ENCODE results near the gene OR10S1. TPM values are rescaled to one million over a fixed set of nuclear protein-coding genes. Genes with fewer than 3 reads are reported as not detected.

Gene OR10S1
- total RNA-seq, 1 donor from 2014 or later: not detected

DNA sequence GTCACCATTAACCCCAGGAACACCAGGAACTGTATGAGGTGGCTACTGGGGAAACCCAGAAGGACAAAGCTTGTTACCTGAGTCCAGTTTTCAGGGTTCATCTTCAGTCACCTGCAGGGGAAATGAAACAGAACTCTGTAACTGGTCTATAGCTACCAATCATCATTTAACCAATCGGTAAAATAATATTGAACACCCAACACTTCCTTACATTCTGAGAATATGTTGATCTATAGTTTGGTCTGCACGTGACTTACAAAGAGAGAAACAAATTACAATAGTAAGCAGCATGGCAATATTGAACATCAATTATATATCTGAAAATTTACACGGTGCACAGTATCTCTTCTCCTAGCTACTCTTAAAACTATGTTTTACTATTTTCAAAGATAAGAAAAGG, 33.8 kb downstream of the OR10S1 start, which contains the start of gene OR6T1:
Gene OR6T1 (minus strand): TSS at position 101 of the 400 bp plus-strand sequence. CDS start 0 bp downstream, at position 101.
- H3K9me3 ChIP-seq: no peaks in the 10 kb centered on the region
- H3K4me3 ChIP-seq: no peak within 1 kb of the TSS
- no peaks in the 10 kb centered on the region for H3K36me3 ChIP-seq
- H3K27ac ChIP-seq: no peak within 1 kb of the TSS
- TF ChIP-seq CTCF (IDR thresholded peaks at IDR 0.05) (no peak), POLR2AphosphoS5 (IDR thresholded peaks at IDR 0.05; ENCODE audit: insufficient read depth in 1 of 2, low read depth in 1 of 2) (no peak), POLR2A (IDR thresholded peaks at IDR 0.05) (no peak)
- no peak for DNase-seq (ENCODE audit: extremely low spot score in 2 of 2)
- no peaks in the 10 kb centered on the region for H3K27me3 ChIP-seq
- H3K4me1 ChIP-seq: no peaks in the 10 kb centered on the region
- intact Hi-C loops (cut with DNase I): no loop called here

DNA sequence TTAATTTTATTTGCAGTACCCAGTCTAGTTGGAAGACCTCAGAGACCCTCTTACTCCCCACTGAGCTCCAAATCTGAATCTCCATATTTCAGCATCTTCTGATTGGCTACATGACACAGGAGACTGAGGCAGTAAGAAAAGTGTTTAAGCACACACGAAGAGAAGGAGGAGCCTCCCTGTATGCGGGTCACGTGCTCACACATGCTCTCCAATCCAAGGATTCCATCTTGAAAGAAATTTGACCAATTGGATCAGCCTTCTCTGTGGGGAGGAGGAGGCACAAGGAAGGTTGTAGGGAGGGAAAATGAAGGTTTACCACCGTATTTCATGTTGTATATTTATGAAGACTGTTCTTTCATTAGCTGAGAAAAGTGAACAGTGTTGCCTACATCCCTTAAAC, 35.2 kb downstream of the OR10S1 start:
- H3K4me3 ChIP-seq: no peak overlapping the region
- H3K4me1 ChIP-seq: no peaks in the 10 kb centered on the region
- H3K9me3 ChIP-seq: no peaks in the 10 kb centered on the region
- H3K27me3 ChIP-seq: no peaks in the 10 kb centered on the region
- no peak for TF ChIP-seq POLR2AphosphoS5 (IDR thresholded peaks at IDR 0.05; ENCODE audit: insufficient read depth in 1 of 2, low read depth in 1 of 2)
- TF ChIP-seq CTCF (IDR thresholded peaks at IDR 0.05): no peak
- no peak for TF ChIP-seq POLR2A (IDR thresholded peaks at IDR 0.05)
- no peak overlapping the region for H3K27ac ChIP-seq
- DNase-seq (ENCODE audit: extremely low spot score in 2 of 2): no peak
- no peaks in the 10 kb centered on the region for H3K36me3 ChIP-seq
- intact Hi-C loops (cut with DNase I): no loop called here

GRCh38 chr11:123939317-123939716, 38.3 kb downstream of the OR10S1 start, which contains the start of gene OR4D5:
Gene OR4D5 (plus strand): TSS chr11:123939617. CDS start chr11:123939617, 0 bp downstream.
- H3K9me3 ChIP-seq: no peaks in the 10 kb centered on the region
- intact Hi-C loops (cut with DNase I): no loop called here
- no peaks in the 10 kb centered on the region for H3K4me1 ChIP-seq
- H3K27ac ChIP-seq: no peak within 1 kb of the TSS
- H3K36me3 ChIP-seq: no peaks in the 10 kb centered on the region
- H3K27me3 ChIP-seq: no peaks in the 10 kb centered on the region
- DNase-seq (ENCODE audit: extremely low spot score in 2 of 2): no peak
- no peak for TF ChIP-seq POLR2AphosphoS5 (IDR thresholded peaks at IDR 0.05; ENCODE audit: insufficient read depth in 1 of 2, low read depth in 1 of 2)
- TF ChIP-seq POLR2A (IDR thresholded peaks at IDR 0.05): no peak
- TF ChIP-seq CTCF (IDR thresholded peaks at IDR 0.05): no peak
- no peak within 1 kb of the TSS for H3K4me3 ChIP-seq

Other genes with a start within 250 kb of the OR10S1 start
- 9.1 TPM for gene ZNF202, start 236.1 kb downstream of the OR10S1 start, total RNA-seq
- gene OR6X1, start 223.3 kb downstream of the OR10S1 start, total RNA-seq: not detected
- gene OR6M1, start 171.4 kb downstream of the OR10S1 start, total RNA-seq: not detected
- not detected for gene TMEM225, start 92.1 kb downstream of the OR10S1 start, total RNA-seq
- not detected for gene OR8D4, start 75.6 kb downstream of the OR10S1 start, total RNA-seq
- not detected for gene OR4D5, start 38.2 kb downstream of the OR10S1 start, total RNA-seq
- not detected for gene OR6T1, start 33.9 kb downstream of the OR10S1 start, total RNA-seq
- not detected for gene OR10G6, start 17.4 kb upstream of the OR10S1 start, total RNA-seq
- not detected for gene OR10G4, start 35.2 kb upstream of the OR10S1 start, total RNA-seq
- gene OR10G9, start 45.2 kb upstream of the OR10S1 start, total RNA-seq: not detected
- not detected for gene OR10G8, start 49.0 kb upstream of the OR10S1 start, total RNA-seq
- not detected for gene OR10G7, start 63.5 kb upstream of the OR10S1 start, total RNA-seq
- gene VWA5A, start 137.7 kb upstream of the OR10S1 start, total RNA-seq: 17.9 TPM
- not detected for gene OR10D3, start 205.6 kb upstream of the OR10S1 start, total RNA-seq